Prostate gland (tissue), 2 donors: ENCODE results near the gene CCDC39. TPM values are rescaled to one million over a fixed set of nuclear protein-coding genes. Genes with fewer than 3 reads are reported as not detected.

Source experiments
- DNase-seq: peaks from one replicate; pipeline ENCODE4 v3.0.0-alpha.2; 2019; ENCODE audit warnings: low spot score
- H3K27ac ChIP-seq, 2 donors: fragments of 200-600 bp; sonication (generic); 2 replicates each; pipeline ENCODE4 v1.5.1; 2017 to 2019
- H3K27me3 ChIP-seq: fragments of 200-600 bp; sonication (generic); replicated peaks from 2 replicates; pipeline ENCODE4 v1.5.1; 2019; ENCODE audit not compliant: insufficient read depth
- H3K36me3 ChIP-seq, 2 donors: fragments of 200-600 bp; sonication (generic); 1 replicate in 1 of 2; 2 replicates in 1 of 2; pipeline versions ENCODE4 v1.5.1 to v1.8.1; 2017 to 2019
- H3K4me1 ChIP-seq: fragments of 200-600 bp; sonication (generic); replicated peaks from 2 replicates; pipeline ENCODE4 v1.5.1; 2019
- H3K4me3 ChIP-seq, 2 donors: fragments of 200-600 bp; sonication (generic); 2 replicates each; pipeline ENCODE4 v1.5.1; 2017 to 2019
- H3K9me3 ChIP-seq: fragments of 200-600 bp; sonication (generic); 2 replicates; pipeline ENCODE4 v1.5.1; 2017
- CTCF ChIP-seq, 4 experiments: fragments of 200-600 bp in 2 of 4; fragments of 450-650 bp in 2 of 4; sonication (generic) in 2 of 4; IDR thresholded peaks; 1 replicate in 3 of 4; 2 replicates in 1 of 4; pipeline ENCODE4 v1.5.1; 2016 to 2019; ENCODE audit warnings: antibody characterized with exemption in 4 of 4, mild to moderate bottlenecking in 2 of 4, moderate library complexity in 2 of 4
- POLR2A ChIP-seq: fragments of 450-650 bp; IDR thresholded peaks from one replicate; pipeline ENCODE4 v1.6.1; 2016; ENCODE audit warnings: antibody characterized with exemption, mild to moderate bottlenecking
- POLR2AphosphoS5 ChIP-seq: sonication (generic); formaldehyde crosslinking; IDR thresholded peaks from one replicate; pipeline ENCODE4 v1.6.1; 2017; ENCODE audit warnings: antibody characterized with exemption
- WGBS: methylation state at CpG from one replicate; pipeline ENCODE4 v1.1.5; 2018; 5-methylcytosine and 5-hydroxymethylcytosine counted together
- intact Hi-C: fragments of 100-400 bp; cut with DNase I; formaldehyde crosslinking; loops from one replicate; pipeline ENCODE4 v1.14.2; 2022
- total RNA-seq, 2 donors: library from RNA; depleted of rRNA; stranded (reverse); fragments of >200 nt; gene quantifications; one replicate each; pipeline ENCODE4 v1.1.0, GENCODE V29; 2016

The CCDC39 gene
- total RNA-seq, 2 donors from 2014 or later, result 3.0 TPM; not detected in 1

GRCh38 chr3:180698760-180699270 is 19.5 kb upstream of the CCDC39 start:
- WGBS, result 42% methylated on average over 3 of the region's 3 CpGs
- TF ChIP-seq POLR2A (no peak), CTCF (IDR thresholded peaks at IDR 0.05) (no peak)
- Histone ChIP-seq H3K4me3 (no peak overlapping the region), H3K27ac (no peak overlapping the region), H3K9me3 (no peaks in the 10 kb centered on the region), H3K27me3 (no peaks in the 10 kb centered on the region), H3K36me3 (no peaks in the 10 kb centered on the region), H3K4me1 (no peaks in the 10 kb centered on the region)
- DNase-seq, result no peak
- intact Hi-C loops, result no loop called here

- H3K4me1 ChIP-seq, result no peaks in the 10 kb centered on the region
- no peaks in the 10 kb centered on the region for H3K9me3 ChIP-seq
- TF ChIP-seq POLR2AphosphoS5 (no peak), POLR2A (no peak)
- H3K27ac ChIP-seq, result no peak overlapping the region
- H3K27me3 ChIP-seq, result no peaks in the 10 kb centered on the region
- DNase-seq, result no peak
- no peaks in the 10 kb centered on the region for H3K36me3 ChIP-seq
- intact Hi-C loops, result no loop called here
- no peak overlapping the region for H3K4me3 ChIP-seq
Observed at GRCh38 chr3:180694321-180694720, 15.0 kb upstream of the CCDC39 start.

GRCh38 chr3:180693656-180694055 is 14.4 kb upstream of the CCDC39 start:
- Histone ChIP-seq H3K9me3 (no peaks in the 10 kb centered on the region), H3K36me3 (no peaks in the 10 kb centered on the region), H3K27ac (no peak overlapping the region), H3K4me1 (no peaks in the 10 kb centered on the region), H3K4me3 (no peak overlapping the region), H3K27me3 (no peaks in the 10 kb centered on the region)
- intact Hi-C loops, result no loop called here
- WGBS, result 60% methylated on average over 1 of the region's 1 CpG
- TF ChIP-seq POLR2AphosphoS5, result no peak
- DNase-seq, result no peak

- intact Hi-C loops, result no loop called here
- Histone ChIP-seq H3K27ac (no peak overlapping the region), H3K4me3 (no peak overlapping the region), H3K36me3 (no peaks in the 10 kb centered on the region), H3K27me3 (no peaks in the 10 kb centered on the region), H3K9me3 (no peaks in the 10 kb centered on the region), H3K4me1 (no peaks in the 10 kb centered on the region)
- WGBS, result 3% methylated on average over 1 of the region's 1 CpG
- TF ChIP-seq CTCF (IDR thresholded peaks at IDR 0.05) (no peak), POLR2AphosphoS5 (no peak), POLR2A (no peak)
- DNase-seq, result no peak
Observed at GRCh38 chr3:180690061-180690460, 10.8 kb upstream of the CCDC39 start.

- no peaks in the 10 kb centered on the region for H3K4me1 ChIP-seq
- H3K36me3 ChIP-seq, result no peaks in the 10 kb centered on the region
- H3K9me3 ChIP-seq, result no peaks in the 10 kb centered on the region
- H3K27me3 ChIP-seq, result no peaks in the 10 kb centered on the region
- 33% methylated on average over 3 of the region's 3 CpGs for WGBS
- no peak overlapping the region for H3K4me3 ChIP-seq
- no peak for DNase-seq
- TF ChIP-seq CTCF (IDR thresholded peaks at IDR 0.05), result no peak
- TF ChIP-seq POLR2A, result no peak
- no peak for TF ChIP-seq POLR2AphosphoS5
- no peak overlapping the region for H3K27ac ChIP-seq
- intact Hi-C loops, result no loop called here
Observed at GRCh38 chr3:180684807-180685206, 5.5 kb upstream of the CCDC39 start.

GRCh38 chr3:180683816-180684215 is 4.5 kb upstream of the CCDC39 start:
- intact Hi-C loops, result no loop called here
- Histone ChIP-seq H3K4me3 (no peak overlapping the region), H3K27me3 (no peaks in the 10 kb centered on the region), H3K27ac (no peak overlapping the region), H3K36me3 (no peaks in the 10 kb centered on the region), H3K9me3 (no peaks in the 10 kb centered on the region), H3K4me1 (no peaks in the 10 kb centered on the region)
- no peak for DNase-seq
- WGBS, result 83% methylated on average over 2 of the region's 2 CpGs
- TF ChIP-seq CTCF (IDR thresholded peaks at IDR 0.05), result no peak
- no peak for TF ChIP-seq POLR2A
- no peak for TF ChIP-seq POLR2AphosphoS5
